Fibroblast of mammary gland (primary cell): ENCODE data around the gene PGA4.
"Not testable (repeated sequence)": the region's sequence is repeated elsewhere in the genome, so short reads cannot be mapped to it uniquely, and the experiment has no call there.

ENCODE experiments used
- DNase-seq: peaks from one replicate; pipeline ENCODE4 v3.0.0-alpha.2; 2010; ENCODE audit warnings: low read depth
- H3K4me3 ChIP-seq: 2 replicates; pipeline ENCODE4 v1.5.1; 2011; ENCODE audit warnings: low read depth, mild to moderate bottlenecking, low read length, moderate library complexity; ENCODE audit not compliant: control insufficient read depth
- TF ChIP-seq, protein P1 (sequence below): conservative IDR thresholded peaks from 2 replicates; pipeline ENCODE4 v1.5.1; 2011; ENCODE audit warnings: low read depth, low read length, inconsistent platforms; ENCODE audit not compliant: control insufficient read depth, insufficient read depth

The PGA4 gene

DNA sequence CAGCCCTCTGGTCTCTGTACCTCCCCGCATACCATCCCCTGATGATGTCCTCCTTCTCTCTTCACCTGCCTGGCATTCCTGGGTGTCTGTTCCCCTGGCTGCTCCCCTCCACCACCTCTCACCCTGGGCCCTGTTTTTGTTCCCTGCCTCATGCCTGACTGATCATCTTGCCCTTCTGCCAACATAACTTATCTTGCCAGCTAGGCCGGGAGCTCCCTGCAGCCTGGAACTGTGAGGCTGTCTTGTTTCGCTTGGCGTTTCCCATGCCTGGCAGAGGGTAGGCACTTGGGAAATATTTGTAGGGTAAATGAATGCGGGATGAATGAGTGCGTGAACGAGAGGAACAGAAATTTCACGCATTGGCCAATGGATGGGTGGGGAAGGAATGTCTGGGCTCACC is 27.1 kb downstream of the PGA4 start:
- H3K4me3 ChIP-seq, DNase-seq: not testable (repeated sequence)

- peak; percentile 64 for DNase-seq
- H3K4me3 ChIP-seq, result not testable (repeated sequence)
Measured at GRCh38 chr11:61250796-61251765, 28.9 kb downstream of the PGA4 start.

DNA sequence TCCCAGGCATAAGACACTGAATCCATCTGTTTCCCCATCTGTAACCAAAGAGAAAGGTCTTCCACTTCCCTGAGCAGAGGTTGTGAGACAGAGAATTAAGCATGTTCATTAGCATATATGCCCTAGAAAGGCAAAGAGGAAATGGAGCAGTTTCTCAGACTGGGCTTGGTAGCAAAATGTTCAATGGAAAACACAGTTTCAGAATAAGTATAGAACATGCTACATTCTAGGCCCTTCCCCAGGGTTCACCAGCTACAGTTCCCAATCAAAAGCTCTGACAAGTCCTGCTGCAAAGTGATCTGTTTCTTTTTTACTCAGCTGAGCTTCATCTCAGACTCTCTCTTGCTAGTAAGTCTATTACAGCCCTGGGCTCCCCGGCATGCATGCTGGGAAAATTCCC is 30.2 kb downstream of the PGA4 start:
- H3K4me3 ChIP-seq, DNase-seq: not testable (repeated sequence)

DNA sequence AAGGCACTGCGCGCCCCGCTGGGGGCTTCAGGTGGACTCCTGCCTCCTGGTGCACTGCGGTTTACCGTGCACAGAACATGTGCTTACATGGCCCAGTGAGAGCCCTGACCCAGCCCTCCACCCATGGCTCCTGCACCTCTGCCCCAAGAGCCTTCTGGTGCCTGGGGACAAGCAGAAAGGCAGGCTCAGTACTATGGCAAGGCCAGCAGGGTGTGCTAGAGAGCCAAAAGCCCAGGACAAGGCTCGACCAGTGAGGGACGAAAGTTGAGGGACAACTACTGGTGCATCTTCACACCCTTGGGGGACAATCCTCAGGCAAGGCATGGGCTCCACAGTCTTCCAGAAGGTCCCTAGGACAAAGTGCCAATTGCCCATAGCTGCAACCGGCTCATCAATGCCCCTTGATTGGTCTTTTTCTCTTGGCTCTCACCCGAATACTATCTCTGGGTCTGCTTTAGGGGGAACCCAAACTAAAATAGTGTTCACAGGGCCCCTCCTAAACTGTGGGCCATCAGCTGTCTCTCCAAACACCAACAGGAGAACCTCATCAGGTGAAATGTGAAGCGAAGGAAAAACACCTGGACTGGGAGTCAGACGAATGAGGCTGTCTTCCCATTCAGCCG is 32.4 kb downstream of the PGA4 start:
- no peak overlapping the region for H3K4me3 ChIP-seq
- peak; percentile 66 for DNase-seq
- TF ChIP-seq, protein P1, sequence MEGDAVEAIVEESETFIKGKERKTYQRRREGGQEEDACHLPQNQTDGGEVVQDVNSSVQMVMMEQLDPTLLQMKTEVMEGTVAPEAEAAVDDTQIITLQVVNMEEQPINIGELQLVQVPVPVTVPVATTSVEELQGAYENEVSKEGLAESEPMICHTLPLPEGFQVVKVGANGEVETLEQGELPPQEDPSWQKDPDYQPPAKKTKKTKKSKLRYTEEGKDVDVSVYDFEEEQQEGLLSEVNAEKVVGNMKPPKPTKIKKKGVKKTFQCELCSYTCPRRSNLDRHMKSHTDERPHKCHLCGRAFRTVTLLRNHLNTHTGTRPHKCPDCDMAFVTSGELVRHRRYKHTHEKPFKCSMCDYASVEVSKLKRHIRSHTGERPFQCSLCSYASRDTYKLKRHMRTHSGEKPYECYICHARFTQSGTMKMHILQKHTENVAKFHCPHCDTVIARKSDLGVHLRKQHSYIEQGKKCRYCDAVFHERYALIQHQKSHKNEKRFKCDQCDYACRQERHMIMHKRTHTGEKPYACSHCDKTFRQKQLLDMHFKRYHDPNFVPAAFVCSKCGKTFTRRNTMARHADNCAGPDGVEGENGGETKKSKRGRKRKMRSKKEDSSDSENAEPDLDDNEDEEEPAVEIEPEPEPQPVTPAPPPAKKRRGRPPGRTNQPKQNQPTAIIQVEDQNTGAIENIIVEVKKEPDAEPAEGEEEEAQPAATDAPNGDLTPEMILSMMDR, result peak; percentile 98

DNA sequence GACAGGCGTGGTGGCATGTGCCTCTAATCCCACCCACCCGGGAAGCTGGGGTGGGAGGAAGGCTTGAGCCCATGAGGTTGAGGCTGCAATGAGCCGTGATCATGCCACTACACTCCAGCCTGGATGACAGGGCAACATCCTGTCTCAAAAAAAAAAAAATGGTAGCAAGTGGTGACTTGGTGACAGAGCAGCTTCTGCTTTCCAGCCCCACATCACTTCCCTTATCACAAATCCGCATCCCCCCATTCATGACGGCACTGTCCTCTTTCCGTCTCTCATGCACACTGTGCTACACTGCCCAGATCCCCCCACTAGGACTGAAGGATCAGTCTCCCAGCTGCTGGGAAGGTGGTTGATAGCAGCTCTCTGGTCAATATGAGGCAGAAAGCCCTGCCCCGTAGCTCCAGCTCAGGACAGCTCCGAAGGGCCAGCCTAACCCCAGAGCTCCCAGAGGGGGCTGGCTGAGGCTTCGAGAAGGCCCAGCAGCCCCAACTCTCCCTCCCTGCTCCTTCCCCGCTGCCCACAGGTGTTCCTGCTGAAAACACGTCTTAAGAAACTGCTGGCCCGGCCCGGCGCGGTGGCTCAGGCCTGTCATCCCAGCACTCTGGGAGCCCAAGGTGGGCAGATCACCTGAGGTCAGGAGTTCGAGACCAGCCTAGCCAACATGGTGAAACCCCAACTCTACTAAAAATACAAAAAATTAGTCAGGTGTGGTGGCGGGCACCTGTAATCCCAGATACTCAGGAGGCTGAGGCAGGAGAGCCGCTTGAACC is 34.7 kb downstream of the PGA4 start:
- DNase-seq, result no peak
- TF ChIP-seq, protein P1, result no peak
- no peak overlapping the region for H3K4me3 ChIP-seq

DNA sequence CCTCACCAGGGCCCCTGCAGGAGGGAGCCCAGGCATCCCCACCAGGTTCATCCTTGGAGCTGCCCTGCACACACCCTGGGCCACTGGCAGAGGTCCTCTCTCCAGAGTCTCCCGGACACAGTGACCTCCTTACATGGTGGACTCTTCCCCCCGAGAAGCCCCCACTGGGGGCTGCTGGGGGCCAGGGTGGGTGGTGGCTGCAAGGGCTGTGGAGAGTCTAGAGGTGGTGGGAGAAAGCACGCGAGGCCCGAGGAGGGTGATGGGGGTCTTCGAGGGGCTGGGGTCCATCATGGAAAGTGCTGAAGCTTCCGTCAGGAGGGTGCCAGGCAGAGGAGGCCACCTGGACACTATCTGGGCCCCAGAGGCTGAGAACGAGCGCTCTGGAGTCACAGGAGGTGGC is 36.4 kb downstream of the PGA4 start:
- no peak overlapping the region for H3K4me3 ChIP-seq
- TF ChIP-seq, protein P1, result no peak
- no peak for DNase-seq

DNA sequence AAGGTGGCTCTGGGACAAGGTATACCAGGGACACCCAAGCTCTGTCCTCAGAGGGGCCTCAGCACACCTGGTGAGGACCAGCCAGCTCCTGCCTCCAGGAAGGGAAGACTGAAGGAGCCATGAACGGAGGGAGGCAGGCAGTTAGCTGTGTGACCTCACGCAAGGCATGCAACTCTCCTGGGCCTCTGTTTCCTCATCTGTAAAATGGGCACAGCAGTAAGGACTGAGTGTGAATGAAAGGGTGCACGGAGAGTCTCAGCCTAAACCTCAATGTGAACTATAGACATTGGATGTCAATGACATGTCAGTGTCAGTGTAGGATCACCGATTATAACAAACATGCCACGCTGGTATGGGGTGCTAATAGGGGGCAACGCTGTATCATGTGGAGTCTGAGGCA is 37.2 kb downstream of the PGA4 start:
- no peak overlapping the region for H3K4me3 ChIP-seq
- TF ChIP-seq, protein P1, result no peak

GRCh38 chr11:61264371-61264770 is 42.2 kb downstream of the PGA4 start:
- H3K4me3 ChIP-seq, result no peak overlapping the region

More for the DNA sequence above, 37.2 kb downstream of the PGA4 start:
- no peak for DNase-seq

More at GRCh38 chr11:61264371-61264770, 42.2 kb downstream of the PGA4 start:
- no peak for DNase-seq
- TF ChIP-seq, protein P1, result no peak
